T1000 (cell line): Measurements from ENCODE around the gene OTOP1.
"Not testable (repeated sequence)": the region's sequence is repeated elsewhere in the genome, so short reads cannot be mapped to it uniquely, and the experiment has no call there.

Experiments
- DNase-seq: peaks from one replicate; lab custom pipeline; 2025; ENCODE audit warnings: mixed read lengths; lab: John Stamatoyannopoulos, UW

OTOP1 gene

GRCh38 chr4:4160956-4161665 lies 65.6 kb downstream of the OTOP1 start:
- DNase-seq, result not testable (repeated sequence)

GRCh38 chr4:4145622-4146021 lies 81.1 kb downstream of the OTOP1 start:
- DNase-seq, result not testable (repeated sequence)

- DNase-seq, result not testable (repeated sequence)
Measured at GRCh38 chr4:4143376-4143775, 83.4 kb downstream of the OTOP1 start.

- not testable (repeated sequence) for DNase-seq
Measured at GRCh38 chr4:4142679-4143078, 84.0 kb downstream of the OTOP1 start.

GRCh38 chr4:4141186-4141585 lies 85.5 kb downstream of the OTOP1 start:
- DNase-seq, result not testable (repeated sequence)
